Neuronal stem cell (in vitro differentiated cells): ENCODE measurements around the gene AGBL4.

Experiments
- DNase-seq: peaks from one replicate; pipeline ENCODE4 v3.0.0-alpha.2; 2013; ENCODE audit warnings: low spot score
- H2AFZ ChIP-seq: one replicate; pipeline ENCODE4 v1.6.1; 2013; ENCODE audit warnings: mild to moderate bottlenecking, low read length, inconsistent platforms
- H2AK5ac ChIP-seq: 2 replicates; pipeline ENCODE4 v1.6.1; 2013; ENCODE audit warnings: low read depth, mild to moderate bottlenecking, inconsistent platforms, low read length, moderate library complexity, mixed read lengths
- H2BK120ac ChIP-seq: 2 replicates; pipeline ENCODE4 v1.6.1; 2013; ENCODE audit warnings: low read depth, mild to moderate bottlenecking, inconsistent platforms, low read length, moderate library complexity, mixed read lengths
- H2BK12ac ChIP-seq: one replicate; pipeline ENCODE4 v1.6.1; 2013; ENCODE audit warnings: low read length, inconsistent platforms
- H2BK15ac ChIP-seq: 2 replicates; pipeline ENCODE4 v1.6.1; 2013; ENCODE audit warnings: mild to moderate bottlenecking, low read length, inconsistent platforms, mixed read lengths
- H2BK5ac ChIP-seq: one replicate; pipeline ENCODE4 v1.6.1; 2013; ENCODE audit warnings: inconsistent platforms, mild to moderate bottlenecking, low read length, moderate library complexity
- H3K14ac ChIP-seq: one replicate; pipeline ENCODE4 v1.6.1; 2013; ENCODE audit warnings: low read length, inconsistent platforms
- H3K18ac ChIP-seq: 2 replicates; pipeline ENCODE4 v1.6.1; 2013; ENCODE audit warnings: low read length, inconsistent platforms
- H3K23ac ChIP-seq: 2 replicates; pipeline ENCODE4 v1.6.1; 2013; ENCODE audit warnings: low read depth, mild to moderate bottlenecking, mixed read lengths, low read length, inconsistent platforms; ENCODE audit not compliant: poor library complexity
- H3K27ac ChIP-seq: replicated peaks from 3 replicates; pipeline ENCODE4 v1.5.1; 2013; ENCODE audit warnings: low read length, inconsistent platforms
- H3K27me3 ChIP-seq, 3 experiments: 2 replicates each; pipeline ENCODE4 v1.6.1; 2013; ENCODE audit warnings: low read length in 3 of 3, mild to moderate bottlenecking in 2 of 3, inconsistent platforms in 1 of 3, low read depth in 1 of 3, mixed read lengths in 1 of 3, moderate library complexity in 1 of 3; ENCODE audit not compliant: control insufficient read depth in 3 of 3, insufficient read depth in 3 of 3
- H3K36me3 ChIP-seq, 2 donors: replicated peaks in 1 of 2; 2 replicates each; pipeline ENCODE4 v1.6.1; 2013; ENCODE audit warnings: low read length in 2 of 2; ENCODE audit not compliant: control insufficient read depth in 2 of 2, insufficient read depth in 2 of 2
- H3K4ac ChIP-seq: 2 replicates; pipeline ENCODE4 v1.6.1; 2013; ENCODE audit warnings: inconsistent platforms, mild to moderate bottlenecking, low read length, moderate library complexity
- H3K4me1 ChIP-seq, 2 donors: 1 replicate in 1 of 2; 2 replicates in 1 of 2; pipeline ENCODE4 v1.6.1; 2013; ENCODE audit warnings: low read length in 2 of 2, low read depth in 1 of 2; ENCODE audit not compliant: control insufficient read depth in 2 of 2, insufficient read depth in 1 of 2
- H3K4me2 ChIP-seq: one replicate; pipeline ENCODE4 v1.6.1; 2013; ENCODE audit warnings: mild to moderate bottlenecking, low read length, inconsistent platforms; ENCODE audit not compliant: insufficient read depth, poor library complexity, severe bottlenecking
- H3K4me3 ChIP-seq, 2 donors: 2 replicates each; pipeline ENCODE4 v1.5.1; 2013; ENCODE audit warnings: low read length in 2 of 2, mild to moderate bottlenecking in 2 of 2, inconsistent platforms in 1 of 2, moderate library complexity in 1 of 2
- H3K79me1 ChIP-seq: one replicate; pipeline ENCODE4 v1.6.1; 2013; ENCODE audit warnings: low read depth, mild to moderate bottlenecking, inconsistent platforms, low read length, moderate library complexity
- H3K9ac ChIP-seq: one replicate; pipeline ENCODE4 v1.6.1; 2013; ENCODE audit warnings: mild to moderate bottlenecking, low read depth, low read length, inconsistent platforms; ENCODE audit not compliant: poor library complexity
- H3K9me3 ChIP-seq, 2 donors: replicated peaks in 1 of 2; 2 replicates each; pipeline versions ENCODE3 to v1.6.1; 2013; ENCODE audit warnings: low read length in 2 of 2, mild to moderate bottlenecking in 2 of 2, inconsistent platforms in 1 of 2, low read depth in 1 of 2, mixed read lengths in 1 of 2, moderate library complexity in 1 of 2; ENCODE audit not compliant: control insufficient read depth in 2 of 2, insufficient read depth in 1 of 2
- H4K8ac ChIP-seq: one replicate; pipeline ENCODE4 v1.6.1; 2013; ENCODE audit warnings: low read depth, mild to moderate bottlenecking, inconsistent platforms, low read length, moderate library complexity
- H4K91ac ChIP-seq: one replicate; pipeline ENCODE4 v1.6.1; 2013; ENCODE audit warnings: low read length, low read depth, mild to moderate bottlenecking, inconsistent platforms; ENCODE audit not compliant: poor library complexity
- WGBS, 2 donors: extraction: QIAGEN DNeasy Blood & Tissue Kit; methylation state at CpG; one replicate each; pipeline ENCODE4 v1.1.7; 2013; ENCODE audit warnings: missing lambda C conversion rate in 2 of 2, mixed read lengths in 1 of 2; ENCODE audit not compliant: insufficient read length in 2 of 2, insufficient replicate concordance in 1 of 2; ENCODE audit errors: extremely low coverage in 2 of 2; 5-methylcytosine and 5-hydroxymethylcytosine counted together

The AGBL4 gene

DNA sequence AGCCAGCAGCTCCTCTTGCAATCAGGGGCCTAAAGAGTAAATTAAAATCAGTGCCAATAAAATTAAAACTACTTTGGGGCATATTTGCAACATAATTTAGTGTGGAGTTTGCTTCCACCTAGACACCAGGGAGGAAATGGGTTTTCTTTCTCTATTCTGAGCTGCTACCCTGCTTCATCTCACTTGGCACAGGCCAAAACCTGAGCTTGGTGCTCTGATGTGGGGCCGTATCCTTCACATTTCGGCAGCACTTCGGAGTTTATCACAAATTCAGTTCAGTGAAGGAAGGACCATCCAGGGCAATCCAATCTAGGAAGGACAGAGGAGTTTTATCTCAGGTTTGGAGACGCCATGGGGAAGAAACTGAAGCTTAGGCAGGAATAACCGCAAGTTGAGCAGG, 1428.1 kb downstream of the AGBL4 start:
- Histone ChIP-seq H3K18ac (peak overlapping the region; percentile 45), H3K23ac (no peak overlapping the region), H3K27ac (peak overlapping the region; percentile 88), H3K4me1 (peaks cover 0 to 16% of the 10 kb centered on the region in 2 donors), H2AK5ac (no peak overlapping the region), H3K4me3 (no peak overlapping the region), H3K4me2 (no peak overlapping the region), H4K8ac (no peak overlapping the region), H3K4ac (no peak overlapping the region), H3K27me3 (no peaks in the 10 kb centered on the region), H2BK120ac (no peak overlapping the region), H2BK15ac (peak overlapping the region; percentile 12), H3K79me1 (no peaks in the 10 kb centered on the region), H2BK5ac (peak overlapping the region; percentile 17), H3K36me3 (no peaks in the 10 kb centered on the region), H3K9me3 (no peaks in the 10 kb centered on the region), H3K14ac (no peak overlapping the region), H4K91ac (no peak overlapping the region), H3K9ac (no peak overlapping the region), H2BK12ac (no peak overlapping the region), H2AFZ (peak overlapping the region; percentile 20)
- no peak for DNase-seq
- WGBS, 2 donors = no CpG with 5 or more reads among the region's 5 CpGs

DNA sequence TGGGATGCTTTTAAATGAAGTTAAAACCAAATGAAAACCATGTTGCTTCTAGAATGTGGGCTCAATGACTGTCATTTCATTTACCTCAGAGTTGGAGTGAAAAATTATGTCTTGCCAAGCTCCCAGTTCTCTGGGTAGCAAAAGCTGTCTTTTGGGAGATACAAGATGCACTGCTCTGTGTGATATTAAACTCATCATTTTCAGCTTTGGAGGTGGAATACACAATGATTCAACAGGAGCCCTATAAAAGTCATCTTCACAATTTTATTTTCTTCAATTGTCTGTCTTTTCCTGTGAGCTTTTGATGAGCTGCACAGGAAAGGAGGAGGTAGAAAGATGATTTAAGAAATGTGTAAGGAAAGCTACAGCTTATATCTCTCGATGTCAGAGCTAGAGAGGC, 1431.4 kb downstream of the AGBL4 start:
- Histone ChIP-seq H3K23ac (no peak overlapping the region), H3K4me3 (no peak overlapping the region), H3K27me3 (no peaks in the 10 kb centered on the region)

GRCh38 chr1:48591181-48591580, 1432.6 kb downstream of the AGBL4 start:
- no peak overlapping the region for H2BK15ac ChIP-seq
- no CpG with 5 or more reads among the region's 4 CpGs for WGBS, 2 donors
- H3K23ac ChIP-seq = no peak overlapping the region
- H2BK5ac ChIP-seq = no peak overlapping the region
- H4K91ac ChIP-seq = no peak overlapping the region
- no peak overlapping the region for H3K27ac ChIP-seq
- H3K4me3 ChIP-seq = no peak overlapping the region
- no peak overlapping the region for H3K4ac ChIP-seq
- H3K79me1 ChIP-seq = no peaks in the 10 kb centered on the region
- H3K14ac ChIP-seq = no peak overlapping the region
- H2AK5ac ChIP-seq = no peak overlapping the region
- no peak overlapping the region for H2BK120ac ChIP-seq
- no peaks in the 10 kb centered on the region for H3K9me3 ChIP-seq
- H2AFZ ChIP-seq = no peak overlapping the region
- H3K36me3 ChIP-seq = no peaks in the 10 kb centered on the region
- H2BK12ac ChIP-seq = no peak overlapping the region
- no peak overlapping the region for H4K8ac ChIP-seq
- peaks cover 0 to 10% of the 10 kb centered on the region in 2 donors for H3K4me1 ChIP-seq
- no peaks in the 10 kb centered on the region for H3K27me3 ChIP-seq
- H3K4me2 ChIP-seq = no peak overlapping the region
- no peak for DNase-seq
- no peak overlapping the region for H3K18ac ChIP-seq
- no peak overlapping the region for H3K9ac ChIP-seq

More for the DNA sequence above, 1431.4 kb downstream of the AGBL4 start:
- H2BK5ac ChIP-seq = no peak overlapping the region
- no peaks in the 10 kb centered on the region for H3K36me3 ChIP-seq
- H3K4me2 ChIP-seq = no peak overlapping the region
- no peak overlapping the region for H3K18ac ChIP-seq
- no peak overlapping the region for H2BK120ac ChIP-seq
- H3K4ac ChIP-seq = no peak overlapping the region
- no peak overlapping the region for H2AFZ ChIP-seq
- no CpG with 5 or more reads among the region's 1 CpG for WGBS, 2 donors
- no peak overlapping the region for H4K8ac ChIP-seq
- no peak overlapping the region for H3K14ac ChIP-seq
- no peak overlapping the region for H2AK5ac ChIP-seq
- no peak overlapping the region for H3K27ac ChIP-seq
- no peaks in the 10 kb centered on the region for H3K9me3 ChIP-seq
- no peaks in the 10 kb centered on the region for H3K79me1 ChIP-seq
- DNase-seq = no peak
- H2BK15ac ChIP-seq = no peak overlapping the region
- H3K9ac ChIP-seq = no peak overlapping the region
- H2BK12ac ChIP-seq = no peak overlapping the region
- H4K91ac ChIP-seq = no peak overlapping the region
- H3K4me1 ChIP-seq = peaks cover 0 to 16% of the 10 kb centered on the region in 2 donors

DNA sequence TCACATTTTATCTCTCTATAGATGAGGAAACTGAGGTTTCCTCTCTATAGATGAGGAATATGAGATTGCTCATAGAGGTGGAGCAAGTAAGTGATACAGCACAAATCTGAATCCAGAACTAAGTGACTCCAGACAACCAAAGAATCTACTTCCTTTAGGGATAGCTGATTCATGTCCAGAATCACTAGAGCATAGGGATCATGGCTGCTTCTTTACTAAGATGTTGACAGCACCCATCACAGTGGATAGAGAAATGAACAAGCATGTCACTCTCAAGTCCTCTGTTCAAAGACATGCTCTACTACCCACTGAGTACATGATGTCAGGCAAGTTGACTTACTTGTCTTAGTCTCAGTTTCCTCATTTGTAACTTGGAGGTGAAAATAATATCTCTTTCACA, 1435.7 kb downstream of the AGBL4 start:
- H3K27me3 ChIP-seq = no peaks in the 10 kb centered on the region
- H3K9me3 ChIP-seq = no peaks in the 10 kb centered on the region
- H2AFZ ChIP-seq = no peak overlapping the region
- H2BK15ac ChIP-seq = no peak overlapping the region
- no peak overlapping the region for H3K23ac ChIP-seq
- H3K14ac ChIP-seq = no peak overlapping the region
- H3K4me1 ChIP-seq = no peaks in the 10 kb centered on the region
- H3K4me3 ChIP-seq = no peak overlapping the region
- H3K9ac ChIP-seq = no peak overlapping the region
- no peak overlapping the region for H3K18ac ChIP-seq
- no peaks in the 10 kb centered on the region for H3K36me3 ChIP-seq
- no peak overlapping the region for H2BK120ac ChIP-seq
- H3K27ac ChIP-seq = no peak overlapping the region
- no peak overlapping the region for H2BK12ac ChIP-seq
- no peaks in the 10 kb centered on the region for H3K79me1 ChIP-seq
- no peak overlapping the region for H3K4me2 ChIP-seq
- no peak overlapping the region for H2BK5ac ChIP-seq
- no peak overlapping the region for H3K4ac ChIP-seq
- no peak overlapping the region for H4K8ac ChIP-seq
- no peak overlapping the region for H4K91ac ChIP-seq
- no peak overlapping the region for H2AK5ac ChIP-seq
- no peak for DNase-seq
